Measurements from ENCODE around the gene HSD3B2.

GRCh38 chr1:119379117-119379516 lies 35.8 kb upstream of the HSD3B2 start:
- TF ChIP-seq POLR2A (IDR thresholded peaks at IDR 0.05; ENCODE audit: extremely low read depth, insufficient read length) (no peak), CTCF (IDR thresholded peaks at IDR 0.05; ENCODE audit: low read depth, low read length) (no peak), MYC (IDR thresholded peaks at IDR 0.05; ENCODE audit: low read depth, low read length) (no peak)

Data from NB4 (cell line).